Neural progenitor cell (in vitro differentiated cells): Measurements from ENCODE around the gene NHERF1.

ENCODE experiments used
- CTCF ChIP-seq: fragments of 200-600 bp; sonication (generic); IDR thresholded peaks from 2 replicates; pipeline ENCODE4 v1.5.1; 2017; ENCODE audit warnings: antibody characterized with exemption, mild to moderate bottlenecking
- EZH2phosphoT487 ChIP-seq: fragments of 200-600 bp; sonication (generic); IDR thresholded peaks from 2 replicates; pipeline ENCODE4 v1.6.1; 2017; ENCODE audit warnings: antibody characterized with exemption

GRCh38 chr17:74760404-74761105 is 12.1 kb downstream of the NHERF1 start:
- TF ChIP-seq CTCF (no peak), EZH2phosphoT487 (no peak)
